ENCODE data around the gene FAM114A2.

FAM114A2 gene

DNA sequence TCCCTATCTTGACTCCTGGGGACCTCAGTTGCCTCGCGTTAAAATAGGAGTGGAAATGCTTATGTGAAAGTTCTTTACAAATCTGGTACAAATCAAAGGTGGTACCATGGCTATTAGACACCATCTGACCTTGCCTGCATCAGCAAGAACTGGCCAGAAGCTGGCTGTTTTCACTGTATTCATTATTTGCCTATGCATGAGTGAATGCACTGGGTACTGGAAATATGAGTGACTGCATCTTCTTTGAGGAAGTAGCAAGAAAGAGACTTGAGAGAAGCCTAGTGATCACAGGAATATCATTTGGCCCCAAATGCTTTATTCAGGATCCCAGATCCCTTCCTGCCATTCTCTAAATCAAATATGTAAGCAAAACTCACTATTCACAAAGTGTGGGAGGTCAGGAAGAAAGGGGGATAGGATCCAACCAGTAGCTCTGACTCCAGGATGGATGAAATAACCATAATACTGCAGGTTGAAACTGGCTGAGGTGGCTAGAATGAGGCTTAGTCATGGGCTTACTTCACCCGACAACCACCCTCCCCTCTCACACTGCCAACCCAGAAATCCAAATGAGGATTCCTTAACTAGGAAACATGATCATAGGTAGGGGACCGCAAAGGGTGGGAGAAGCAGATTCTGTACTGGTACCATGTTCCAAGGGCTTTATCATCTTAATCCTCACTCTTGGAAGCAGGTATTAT lies 56.7 kb downstream of the FAM114A2 start:
- DNase-seq, result no peak

DNA sequence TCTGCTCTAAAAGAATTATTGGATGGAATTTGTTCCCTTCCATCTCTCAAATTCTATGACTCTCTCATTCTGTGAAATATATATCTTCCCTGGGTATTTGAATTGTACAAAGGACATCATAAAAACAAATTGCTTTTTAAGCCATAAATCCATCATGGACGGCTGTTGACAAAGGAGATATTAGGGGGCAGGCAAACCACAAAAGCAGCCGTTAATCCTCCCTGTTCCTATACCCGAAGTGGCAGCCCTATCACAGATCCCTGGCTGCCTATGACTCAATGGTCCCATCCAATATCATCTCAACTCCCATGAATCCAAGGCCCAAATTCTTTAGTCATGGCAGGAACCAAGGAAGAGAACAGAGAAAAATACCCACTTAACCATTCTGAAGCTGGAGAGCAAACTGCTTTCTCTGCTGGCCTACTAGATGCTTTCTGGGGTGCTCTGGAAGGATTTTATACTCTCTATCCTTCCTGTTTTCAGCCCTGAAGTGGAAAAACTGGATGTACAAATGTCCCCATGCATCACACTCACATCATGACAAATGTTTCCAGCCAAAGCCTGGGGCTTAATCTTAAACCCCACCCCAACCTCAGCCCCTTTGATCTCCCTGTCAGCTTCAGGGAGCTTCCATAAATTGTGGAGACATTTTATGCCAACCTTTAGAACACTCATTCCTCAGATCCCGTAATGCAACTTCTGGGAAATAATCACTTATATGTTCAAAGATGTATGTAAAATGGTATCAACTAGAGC lies 59.5 kb downstream of the FAM114A2 start:
- no peak for DNase-seq

DNA sequence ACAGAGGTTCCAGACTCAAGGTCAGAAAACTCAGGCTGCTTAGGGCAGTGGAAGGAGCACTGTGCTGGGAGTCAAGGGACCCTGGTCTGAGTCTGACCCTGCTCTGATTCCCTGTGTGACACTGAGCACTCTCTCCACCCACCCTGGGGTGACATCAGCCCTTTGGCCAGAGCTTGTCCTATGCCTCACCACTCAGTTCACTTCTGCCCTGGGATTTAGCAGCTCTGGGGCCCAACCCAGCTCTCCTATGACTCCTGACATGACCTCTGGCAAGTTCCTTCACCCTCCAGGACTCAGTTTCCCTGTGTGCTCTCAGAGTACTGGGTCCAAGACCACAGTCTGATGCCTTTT lies 63.9 kb downstream of the FAM114A2 start:
- DNase-seq, result no peak

DNA sequence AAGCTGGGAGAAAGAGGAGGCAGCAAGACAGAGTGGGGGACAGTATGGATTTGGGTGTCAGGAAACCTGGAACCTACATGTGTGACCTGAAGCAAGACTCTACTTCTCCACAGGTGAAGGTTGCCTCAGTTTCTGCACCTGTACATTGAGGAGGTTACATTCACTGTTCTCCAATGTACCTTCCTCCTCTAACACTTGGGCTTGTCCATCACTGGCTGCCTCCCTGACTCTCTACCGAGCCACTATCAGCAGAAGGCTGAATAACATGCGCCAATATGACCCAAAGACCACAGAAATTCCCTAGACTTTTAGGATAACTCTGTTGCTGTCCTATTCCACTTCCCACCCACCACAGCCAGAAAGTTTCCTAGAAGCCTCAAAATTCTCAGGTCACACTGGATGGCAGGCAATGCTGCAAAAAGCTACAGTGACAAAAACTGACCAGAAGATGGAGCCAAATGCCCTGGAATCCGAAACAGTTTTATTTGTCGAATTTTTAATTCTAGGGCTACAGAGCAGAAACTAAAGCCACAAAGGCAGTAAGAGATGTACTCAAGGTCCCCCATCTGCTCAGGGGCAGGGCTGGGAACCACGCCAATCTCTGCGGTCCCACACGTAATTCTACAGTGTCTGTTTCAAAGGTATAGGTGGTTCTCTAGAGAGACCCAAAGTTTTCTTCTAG lies 64.4 kb downstream of the FAM114A2 start:
- no peak for DNase-seq

DNA sequence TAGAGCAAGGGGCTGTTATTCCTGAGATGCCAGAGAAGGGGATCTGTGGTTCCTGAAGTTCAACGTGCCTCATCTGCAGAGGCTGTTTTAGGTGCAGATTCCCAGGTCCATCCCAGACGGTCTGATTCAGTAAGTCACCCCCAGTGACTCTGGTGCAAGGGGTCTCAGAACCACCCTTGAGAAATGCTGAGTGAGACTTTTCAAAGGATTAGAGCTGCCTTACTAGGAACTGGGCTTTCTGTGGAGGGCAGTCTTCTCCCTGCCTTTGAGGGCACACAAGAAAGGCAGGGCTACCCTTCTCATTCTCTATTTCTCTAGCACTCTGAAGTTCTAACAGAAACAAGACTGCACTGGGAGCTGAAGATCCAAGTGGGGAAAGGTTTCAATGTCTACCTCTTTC lies 66.5 kb downstream of the FAM114A2 start:
- DNase-seq, result no peak

- DNase-seq, result no peak
These were observed 68.2 kb downstream of the FAM114A2 start for GRCh38 chr5:153970496-153970895.

GRCh38 chr5:153969563-153969895 lies 69.2 kb downstream of the FAM114A2 start:
- DNase-seq, result no peak

- DNase-seq, result no peak
These were observed 69.7 kb downstream of the FAM114A2 start for GRCh38 chr5:153968761-153969562.

DNA sequence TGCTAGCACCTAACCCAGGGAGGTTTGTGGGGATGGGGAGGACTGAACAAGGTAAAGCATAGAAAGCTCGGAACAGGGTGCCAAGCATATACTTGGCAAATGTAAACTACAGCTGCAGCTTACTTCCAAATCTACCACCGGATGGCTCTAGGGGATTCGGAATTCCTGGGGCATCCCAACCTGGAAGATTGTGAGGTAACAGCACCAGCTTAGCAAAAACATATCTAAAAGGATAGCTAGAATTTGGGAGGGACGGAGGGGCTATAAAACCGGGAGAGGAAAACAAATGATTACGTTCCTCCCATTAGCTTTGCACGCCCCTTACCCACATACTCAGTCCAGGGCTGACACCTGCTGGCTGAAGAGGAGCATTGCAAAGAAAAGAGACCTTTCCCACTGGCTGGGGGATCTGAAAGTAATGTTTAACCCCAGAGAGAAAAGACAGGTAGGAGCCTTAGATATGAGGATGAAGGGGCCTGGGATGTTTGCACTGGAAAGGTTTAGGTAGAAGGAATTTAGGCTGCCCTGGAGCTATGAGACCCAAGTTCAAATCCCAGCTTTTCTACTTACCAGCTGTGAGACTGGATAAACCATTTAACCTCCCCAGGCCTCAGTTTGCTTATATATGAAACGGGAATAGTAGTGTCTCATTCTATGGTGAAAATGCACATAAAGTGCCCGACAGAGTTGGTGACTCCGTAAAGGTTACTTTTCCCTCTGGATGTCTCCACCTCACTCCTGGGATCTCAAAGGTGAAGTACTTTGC lies 73.6 kb downstream of the FAM114A2 start:
- no peak for DNase-seq

DNA sequence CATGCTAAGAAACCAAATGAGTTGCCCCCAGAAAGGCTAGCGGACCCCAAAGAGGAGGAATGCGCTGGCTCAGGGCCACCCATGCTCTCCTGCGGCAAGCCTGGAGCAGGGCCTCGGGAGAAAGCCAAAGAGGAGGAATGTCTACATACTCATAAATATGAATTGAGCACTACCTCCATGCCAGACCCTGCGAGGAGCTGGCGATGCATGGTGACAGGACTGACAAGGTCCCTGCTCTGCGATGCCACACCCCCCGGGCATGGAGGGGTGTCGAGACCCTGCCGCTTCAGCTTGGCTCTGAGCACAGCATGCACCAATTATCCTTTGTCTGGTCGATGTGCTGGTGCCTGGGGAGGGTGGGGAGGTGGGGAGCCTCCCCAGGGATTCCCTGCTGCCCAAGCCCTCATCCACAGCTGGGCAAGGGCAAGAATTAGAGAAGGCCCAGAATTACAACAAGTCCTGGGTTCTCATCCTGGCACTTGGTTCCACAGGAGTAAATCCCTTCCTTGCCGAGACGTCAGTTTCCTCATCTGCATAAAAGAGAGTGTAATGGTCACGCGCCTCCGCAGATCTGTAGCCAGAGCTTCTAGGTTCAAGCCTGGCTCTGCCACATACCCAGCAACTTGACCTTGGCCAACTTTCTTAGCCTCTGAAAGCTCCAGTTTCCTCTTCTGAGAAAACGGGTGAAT lies 74.4 kb downstream of the FAM114A2 start:
- no peak for DNase-seq

DNA sequence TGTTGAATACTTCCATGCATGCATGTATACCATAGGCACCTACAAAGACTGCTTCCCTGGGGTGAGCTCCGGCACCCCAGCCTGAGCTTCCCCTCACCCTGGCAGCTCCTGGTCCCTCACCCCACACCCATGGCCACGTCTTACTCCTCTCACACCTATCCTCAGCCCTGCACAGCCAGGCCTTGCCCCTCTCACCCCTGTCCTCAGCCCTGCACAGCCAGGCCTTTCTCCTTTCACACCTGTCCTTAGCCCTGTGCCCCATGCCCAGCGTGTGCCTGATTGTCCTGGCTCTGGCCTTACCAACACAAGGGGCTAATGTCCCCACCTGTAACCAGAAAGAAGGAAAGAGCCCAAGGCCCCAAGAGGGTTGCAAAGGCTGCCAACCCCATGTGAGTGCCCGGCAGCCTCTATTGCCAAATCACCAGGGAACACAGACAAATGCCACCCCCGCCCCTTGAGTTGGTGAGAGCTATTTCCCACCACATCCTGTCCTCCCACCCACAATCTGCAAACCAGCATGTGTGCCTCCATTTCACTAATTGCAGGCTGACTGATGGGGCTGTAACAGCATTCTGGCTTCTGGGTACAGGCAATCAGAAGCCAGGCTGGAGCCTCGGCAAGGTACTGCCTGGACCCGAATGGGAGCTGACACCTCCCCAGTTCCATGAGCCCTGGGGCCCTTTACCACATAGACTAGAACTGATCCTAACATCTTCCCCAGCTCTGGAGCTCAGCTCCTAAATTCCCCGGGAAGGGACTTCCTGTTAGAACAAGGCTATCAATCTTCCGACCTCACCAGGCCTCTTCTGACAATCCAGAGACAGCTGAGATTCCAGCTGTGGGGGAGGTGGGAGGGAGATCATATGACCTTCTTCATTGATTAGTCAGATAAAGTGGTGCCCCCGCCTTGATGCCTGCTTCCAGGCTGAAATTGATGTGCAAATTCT lies 78.2 kb downstream of the FAM114A2 start:
- DNase-seq, result no peak

DNA sequence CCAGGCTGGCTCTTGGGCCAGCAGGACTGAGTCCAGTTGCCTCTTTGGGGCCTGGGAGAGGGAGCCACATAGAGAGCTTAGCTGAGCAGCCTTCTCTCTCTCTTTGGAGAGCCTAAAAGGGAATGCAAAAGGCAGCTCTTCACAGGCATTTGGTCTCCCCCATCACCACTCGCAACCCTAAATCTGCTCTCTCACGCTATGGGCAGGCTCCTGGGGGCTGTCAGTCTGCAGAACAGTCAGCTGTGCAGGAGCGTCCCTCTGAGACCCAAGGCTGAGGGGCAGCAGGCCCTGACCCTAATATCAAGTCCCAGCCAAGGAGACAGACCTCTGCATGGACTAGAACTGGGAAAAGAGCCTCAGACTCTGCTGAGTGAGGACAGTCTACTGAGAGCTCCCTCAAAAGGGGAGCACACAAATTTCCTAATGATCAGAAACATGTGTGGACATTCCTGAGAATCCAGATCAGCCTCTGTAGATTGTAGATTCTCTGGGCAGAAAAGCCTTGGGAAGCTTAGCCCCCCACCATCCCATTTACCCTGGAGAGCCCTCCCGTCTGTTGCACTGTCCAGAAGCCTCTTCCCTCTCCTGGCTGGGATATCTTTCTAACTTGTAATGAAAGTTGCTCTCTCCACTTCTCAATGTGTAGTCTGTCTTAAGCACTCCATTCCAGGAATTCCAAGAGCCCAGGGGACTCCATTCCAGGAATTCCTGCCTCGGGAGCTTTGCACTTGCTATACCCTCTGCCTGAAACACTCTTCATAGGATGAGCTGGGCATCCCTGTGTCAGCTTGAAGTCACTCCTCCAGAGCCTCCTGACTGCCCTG lies 79.4 kb downstream of the FAM114A2 start:
- no peak for DNase-seq

GRCh38 chr5:153957205-153957604 lies 81.5 kb downstream of the FAM114A2 start:
- no peak for DNase-seq

DNA sequence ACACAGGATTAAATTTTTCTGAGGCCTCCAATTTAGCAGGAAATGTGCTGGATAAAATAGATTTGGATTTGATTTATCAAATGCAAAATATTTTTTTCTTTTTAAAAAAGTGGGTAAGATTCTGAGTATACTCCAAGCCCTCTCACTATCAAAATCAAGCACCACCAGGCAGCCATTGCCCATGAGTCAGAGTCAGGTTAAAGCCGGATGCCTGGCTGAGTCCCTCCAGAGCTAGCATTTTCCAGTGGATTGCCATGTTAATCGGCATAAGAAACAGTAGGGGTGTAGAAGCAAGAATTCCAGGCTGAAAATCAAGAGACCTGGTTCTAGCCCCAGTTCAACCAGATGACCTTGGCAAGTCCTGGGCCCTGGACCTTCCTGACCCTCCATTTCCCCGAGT lies 85.3 kb downstream of the FAM114A2 start:
- DNase-seq, result no peak

DNA sequence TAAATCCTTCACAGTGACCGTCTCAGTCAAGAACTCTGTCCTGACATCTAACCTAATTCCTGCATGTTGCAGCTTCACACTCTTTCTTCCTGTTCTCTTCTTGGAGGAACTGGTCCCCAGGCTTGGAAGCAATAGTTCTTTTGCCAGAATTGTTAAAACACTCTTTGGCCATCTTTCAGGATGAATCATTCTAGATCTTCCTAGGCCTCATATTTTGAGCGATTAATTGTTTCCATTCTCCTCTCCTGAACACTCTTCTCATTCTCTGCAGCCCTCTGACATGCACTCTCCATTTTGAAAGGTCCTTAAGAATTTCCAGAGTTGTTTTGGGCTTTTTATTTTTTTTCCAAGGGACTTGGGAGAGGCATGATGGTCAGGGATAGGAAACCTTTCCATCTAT lies 85.8 kb downstream of the FAM114A2 start:
- no peak for DNase-seq

DNA sequence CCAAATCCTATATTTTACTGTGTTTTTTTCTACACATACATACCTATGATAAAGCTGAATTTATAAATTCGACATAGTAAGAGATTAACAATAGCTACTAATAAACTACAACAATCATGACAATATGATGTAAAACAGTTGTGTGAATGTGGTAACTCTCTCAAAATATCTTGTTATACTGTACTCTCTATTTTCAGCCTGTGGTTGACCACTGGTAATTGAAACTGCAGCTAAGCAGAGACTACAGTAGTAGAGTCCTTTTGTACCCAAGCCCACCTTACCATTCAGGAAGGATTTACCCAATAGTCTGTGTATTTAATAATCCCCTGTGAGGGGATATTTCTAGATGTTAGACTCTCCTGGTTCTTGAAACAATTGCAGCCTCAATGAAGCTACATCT lies 86.7 kb downstream of the FAM114A2 start:
- no peak for DNase-seq

DNA sequence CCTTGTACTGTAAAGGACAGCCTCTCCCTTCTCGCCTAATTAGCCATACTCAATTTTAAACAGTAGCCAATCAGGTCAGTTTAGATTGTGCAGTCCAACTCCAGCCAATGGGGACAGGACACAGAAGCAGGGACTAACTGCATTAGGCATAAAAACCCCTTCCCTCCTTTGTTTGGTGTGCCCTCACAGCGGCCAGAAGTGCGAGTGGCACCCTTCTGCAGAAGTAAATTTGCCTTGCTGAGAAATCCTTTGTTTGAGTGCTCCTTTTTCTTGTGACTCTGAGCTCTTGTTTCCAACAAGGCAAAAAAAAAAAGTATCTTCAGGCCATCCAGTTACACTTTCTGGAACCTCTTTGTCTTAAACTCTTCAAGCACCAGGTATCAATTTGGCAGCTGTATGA lies 97.4 kb downstream of the FAM114A2 start:
- no peak for DNase-seq

Measured in GF-D8 (cell line).